ENCODE measurements around the gene CYP8B1. TPM values are rescaled to one million over a fixed set of nuclear protein-coding genes. Genes with fewer than 3 reads are reported as not detected.

The CYP8B1 gene
- total RNA-seq, 1 donor from 2014 or later, result not detected

GRCh38 chr3:42880601-42881451, 5.1 kb upstream of the CYP8B1 start:
- H3K27me3 ChIP-seq (ENCODE audit: control insufficient read depth, insufficient read depth, low read length), result no peaks in the 10 kb centered on the region
- peak; percentile 91 for TF ChIP-seq CTCF (IDR thresholded peaks at IDR 0.05; ENCODE audit: insufficient read depth, low read length, poor library complexity, severe bottlenecking)
- H3K36me3 ChIP-seq (ENCODE audit: control insufficient read depth, insufficient read depth, low read length), result no peaks in the 10 kb centered on the region
- peak overlapping the region; percentile 57 for H3K4me3 ChIP-seq (ENCODE audit: low read depth, low read length)
- DNase-seq (ENCODE audit: low read depth), result no peak

DNA sequence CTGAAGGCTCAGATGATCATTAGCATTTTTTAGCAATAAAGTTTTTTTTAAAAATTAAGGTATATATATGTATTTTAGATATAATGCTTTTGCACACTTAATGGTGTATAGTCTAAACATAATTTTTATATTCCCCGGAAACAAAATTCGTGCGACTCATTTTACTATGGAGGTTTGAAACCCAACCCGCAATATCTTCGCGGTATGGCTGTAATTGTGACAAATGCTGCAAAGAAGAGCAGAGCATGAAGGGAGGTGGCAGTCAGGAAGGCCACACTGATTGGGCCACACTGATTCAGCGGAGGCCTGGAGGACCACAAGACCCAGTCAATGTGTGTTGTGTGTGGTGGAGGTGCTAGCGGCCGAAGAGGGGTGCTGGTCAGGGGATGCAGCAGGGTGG, 4.5 kb upstream of the CYP8B1 start:
- H3K36me3 ChIP-seq (ENCODE audit: control insufficient read depth, insufficient read depth, low read length), result no peaks in the 10 kb centered on the region
- H3K4me3 ChIP-seq (ENCODE audit: low read depth, low read length), result no peak overlapping the region
- TF ChIP-seq CTCF (IDR thresholded peaks at IDR 0.05; ENCODE audit: insufficient read depth, low read length, poor library complexity, severe bottlenecking), result no peak
- DNase-seq (ENCODE audit: low read depth), result no peak
- no peaks in the 10 kb centered on the region for H3K27me3 ChIP-seq (ENCODE audit: control insufficient read depth, insufficient read depth, low read length)

DNA sequence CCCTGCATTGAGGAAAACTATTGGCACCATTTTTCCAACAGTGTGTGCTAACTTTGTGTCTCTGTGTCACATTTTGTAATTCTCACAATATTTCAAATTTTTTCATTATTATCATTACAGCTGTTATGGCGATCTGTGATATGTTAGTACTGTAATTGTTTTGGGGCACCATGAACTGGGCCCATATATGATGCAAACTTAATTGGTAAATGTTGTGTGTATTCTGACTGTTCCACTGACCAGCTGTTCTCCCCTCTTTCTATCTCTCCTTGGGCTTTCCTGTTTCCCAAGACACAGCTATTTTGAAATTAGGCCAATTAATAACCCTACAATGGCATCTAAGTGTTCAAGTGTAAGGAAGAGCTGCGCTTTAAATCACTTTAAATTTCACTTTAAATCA, 2.2 kb upstream of the CYP8B1 start:
- Histone ChIP-seq H3K4me3 (ENCODE audit: low read depth, low read length) (no peak overlapping the region), H3K27me3 (ENCODE audit: control insufficient read depth, insufficient read depth, low read length) (peaks cover 5% of the 10 kb centered on the region), H3K36me3 (ENCODE audit: control insufficient read depth, insufficient read depth, low read length) (no peaks in the 10 kb centered on the region)
- no peak for TF ChIP-seq CTCF (IDR thresholded peaks at IDR 0.05; ENCODE audit: insufficient read depth, low read length, poor library complexity, severe bottlenecking)
- no peak for DNase-seq (ENCODE audit: low read depth)

GRCh38 chr3:42876940-42877720, 1.5 kb upstream of the CYP8B1 start:
- H3K4me3 ChIP-seq (ENCODE audit: low read depth, low read length), result no peak overlapping the region
- H3K27me3 ChIP-seq (ENCODE audit: control insufficient read depth, insufficient read depth, low read length), result peaks cover 5% of the 10 kb centered on the region
- no peak for DNase-seq (ENCODE audit: low read depth)
- H3K36me3 ChIP-seq (ENCODE audit: control insufficient read depth, insufficient read depth, low read length), result no peaks in the 10 kb centered on the region
- TF ChIP-seq CTCF (IDR thresholded peaks at IDR 0.05; ENCODE audit: insufficient read depth, low read length, poor library complexity, severe bottlenecking), result no peak

DNA sequence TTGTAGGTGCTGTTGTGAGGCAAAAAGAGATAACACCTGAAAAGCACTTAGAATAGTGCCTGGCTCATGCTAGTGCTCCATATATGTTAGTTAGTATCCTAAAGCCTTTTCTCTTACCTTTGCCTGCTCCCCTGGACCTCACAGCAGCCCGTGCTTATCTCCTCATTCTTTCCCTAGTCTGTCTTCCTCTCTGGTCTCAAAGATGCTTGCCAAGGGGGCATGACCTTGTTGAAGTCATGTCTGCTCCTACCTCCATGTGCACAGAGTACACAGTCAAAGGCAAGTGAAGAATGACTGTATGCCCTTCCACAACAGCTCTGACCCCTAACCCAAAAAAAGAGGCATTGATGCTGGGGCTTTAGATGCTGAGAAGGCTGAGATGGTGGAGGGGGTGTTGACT, 722 bp upstream of the CYP8B1 start:
- no peak for DNase-seq (ENCODE audit: low read depth)

More for the DNA sequence above, 722 bp upstream of the CYP8B1 start:
- Histone ChIP-seq H3K36me3 (ENCODE audit: control insufficient read depth, insufficient read depth, low read length) (no peaks in the 10 kb centered on the region), H3K4me3 (ENCODE audit: low read depth, low read length) (no peak overlapping the region), H3K27me3 (ENCODE audit: control insufficient read depth, insufficient read depth, low read length) (peaks cover 5% of the 10 kb centered on the region)
- TF ChIP-seq CTCF (IDR thresholded peaks at IDR 0.05; ENCODE audit: insufficient read depth, low read length, poor library complexity, severe bottlenecking), result no peak

Data from kidney epithelial cell (primary cell).